Hepatocyte (in vitro differentiated cells): ENCODE measurements around the gene USP54. TPM values are rescaled to one million over a fixed set of nuclear protein-coding genes. Genes with fewer than 3 reads are reported as not detected.

Experiments used
- DNase-seq: peaks from one replicate; pipeline ENCODE4 v3.0.0-alpha.2; 2016; ENCODE audit warnings: low spot score
- H2AFZ ChIP-seq: fragments of 200-600 bp; sonication (generic); 2 replicates; pipeline ENCODE4 v1.6.0; 2016; ENCODE audit warnings: antibody characterized with exemption, mild to moderate bottlenecking
- H3K27ac ChIP-seq: fragments of 200-600 bp; sonication (generic); 2 replicates; pipeline ENCODE4 v1.5.1; 2016; ENCODE audit warnings: mild to moderate bottlenecking
- H3K27me3 ChIP-seq: fragments of 200-600 bp; sonication (generic); 2 replicates; pipeline ENCODE4 v1.6.1; 2016
- H3K36me3 ChIP-seq: fragments of 200-600 bp; sonication (generic); replicated peaks from 2 replicates; pipeline ENCODE4 v1.5.1; 2016; ENCODE audit warnings: low read depth; ENCODE audit not compliant: insufficient read depth
- H3K4me1 ChIP-seq: fragments of 200-600 bp; sonication (generic); 2 replicates; pipeline ENCODE4 v1.5.1; 2016; ENCODE audit warnings: mild to moderate bottlenecking, moderate library complexity; ENCODE audit not compliant: insufficient read depth
- H3K4me2 ChIP-seq: fragments of 200-600 bp; sonication (generic); 2 replicates; pipeline ENCODE4 v1.6.0; 2016
- H3K4me3 ChIP-seq: fragments of 200-600 bp; sonication (generic); 2 replicates; pipeline ENCODE4 v1.5.1; 2016; ENCODE audit warnings: mild to moderate bottlenecking
- H3K79me2 ChIP-seq: fragments of 200-600 bp; sonication (generic); 2 replicates; pipeline ENCODE4 v1.6.0; 2017; ENCODE audit warnings: mild to moderate bottlenecking
- H3K9me2 ChIP-seq: fragments of 200-600 bp; sonication (generic); replicated peaks from 2 replicates; pipeline ENCODE4 v1.6.0; 2017; ENCODE audit warnings: mild to moderate bottlenecking; ENCODE audit not compliant: insufficient read depth
- H3K9me3 ChIP-seq: fragments of 200-600 bp; sonication (generic); 2 replicates; pipeline ENCODE4 v1.5.1; 2016; ENCODE audit warnings: low read depth, mild to moderate bottlenecking
- H4K20me1 ChIP-seq: fragments of 200-600 bp; sonication (generic); 2 replicates; pipeline ENCODE4 v1.6.0; 2016; ENCODE audit warnings: mild to moderate bottlenecking; ENCODE audit not compliant: insufficient read depth, poor library complexity, severe bottlenecking
- CTCF ChIP-seq: fragments of 200-600 bp; sonication (generic); IDR thresholded peaks from 2 replicates; pipeline ENCODE4 v1.5.1; 2016; ENCODE audit warnings: antibody characterized with exemption, mild to moderate bottlenecking; ENCODE audit not compliant: poor library complexity
- EZH2 ChIP-seq: fragments of 200-600 bp; sonication (generic); IDR thresholded peaks from 2 replicates; pipeline ENCODE4 v1.6.1; 2016; ENCODE audit warnings: antibody characterized with exemption, mild to moderate bottlenecking, borderline replicate concordance
- EZH2phosphoT487 ChIP-seq: fragments of 200-600 bp; sonication (generic); IDR thresholded peaks from one replicate; pipeline ENCODE4 v1.6.1; 2018; ENCODE audit warnings: antibody characterized with exemption, mild to moderate bottlenecking, low read depth, moderate library complexity; ENCODE audit not compliant: unreplicated experiment, severe bottlenecking
- WGBS: methylation state at CpG from one replicate; pipeline ENCODE4 v1.1.6; 2016; ENCODE audit warnings: low lambda C conversion rate; ENCODE audit errors: missing lambda C conversion rate; 5-methylcytosine and 5-hydroxymethylcytosine counted together
- polyA plus RNA-seq: library from polyadenylated mRNA; unstranded; fragments of >200 nt; fragmentation: Nextera tagmentation; extraction: Ambion mirVana; gene quantifications from 2 replicates; pipeline ENCODE4 v1.2.1, GENCODE V29; 2016
- total RNA-seq: library from RNA; depleted of rRNA; stranded (reverse); fragments of >200 nt; gene quantifications from 2 replicates; pipeline ENCODE4 v1.2.3, GENCODE V29; 2014

USP54 gene
- total and polyA plus RNA-seq, 2 experiments from 2014 or later = 13.2 to 61.6 TPM

- H3K79me2 ChIP-seq = peaks cover 90% of the 10 kb centered on the region
- no peaks in the 10 kb centered on the region for H3K36me3 ChIP-seq
- no peak overlapping the region for H3K4me2 ChIP-seq
- H3K27me3 ChIP-seq = no peaks in the 10 kb centered on the region
- 92% methylated on average over 4 of the region's 4 CpGs for WGBS
- no peak for TF ChIP-seq EZH2
- TF ChIP-seq CTCF = no peak
- no peak for TF ChIP-seq EZH2phosphoT487
- no peak overlapping the region for H2AFZ ChIP-seq
- no peak for DNase-seq
- H3K9me2 ChIP-seq = no peaks in the 10 kb centered on the region
- H3K4me1 ChIP-seq = no peaks in the 10 kb centered on the region
- H3K27ac ChIP-seq = no peak overlapping the region
- H3K4me3 ChIP-seq = no peak overlapping the region
- peaks cover 5% of the 10 kb centered on the region for H4K20me1 ChIP-seq
- no peaks in the 10 kb centered on the region for H3K9me3 ChIP-seq
Measured at GRCh38 chr10:73486601-73487000, 104.5 kb downstream of the USP54 start.

DNA sequence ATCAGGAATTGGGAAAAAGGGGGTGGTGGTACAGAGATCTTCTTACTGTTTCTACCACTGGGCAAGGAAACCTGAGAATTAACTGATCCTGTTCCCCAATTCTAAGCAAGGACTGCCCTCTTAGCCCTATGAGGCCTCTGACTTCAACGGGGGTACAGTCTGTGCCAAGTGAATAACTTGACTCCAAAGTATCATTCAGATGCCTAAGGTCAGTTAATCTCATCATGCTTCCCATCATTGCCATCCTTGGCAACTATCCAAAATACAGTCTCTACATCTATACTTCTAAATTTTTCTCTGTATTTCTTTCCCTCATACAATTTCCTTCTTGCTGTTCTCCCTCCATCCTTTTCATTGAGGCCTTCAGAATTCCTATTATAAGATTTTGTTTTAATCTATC is 105.8 kb downstream of the USP54 start:
- no peaks in the 10 kb centered on the region for H3K9me2 ChIP-seq
- peaks cover 90% of the 10 kb centered on the region for H3K79me2 ChIP-seq
- no peak overlapping the region for H3K4me2 ChIP-seq
- H3K27ac ChIP-seq = no peak overlapping the region
- TF ChIP-seq CTCF (no peak), EZH2 (no peak), EZH2phosphoT487 (no peak)
- WGBS = 86% methylated on average over 1 of the region's 1 CpG
- H2AFZ ChIP-seq = no peak overlapping the region
- no peak for DNase-seq
- H3K27me3 ChIP-seq = no peaks in the 10 kb centered on the region
- no peaks in the 10 kb centered on the region for H3K4me1 ChIP-seq
- H3K4me3 ChIP-seq = no peak overlapping the region
- H3K9me3 ChIP-seq = no peaks in the 10 kb centered on the region
- H4K20me1 ChIP-seq = peaks cover 5% of the 10 kb centered on the region
- no peaks in the 10 kb centered on the region for H3K36me3 ChIP-seq

- Histone ChIP-seq H3K27ac (no peak overlapping the region), H3K36me3 (no peaks in the 10 kb centered on the region), H3K9me3 (no peaks in the 10 kb centered on the region), H3K27me3 (no peaks in the 10 kb centered on the region), H3K4me3 (no peak overlapping the region), H3K4me1 (no peaks in the 10 kb centered on the region), H2AFZ (no peak overlapping the region), H3K4me2 (no peak overlapping the region), H4K20me1 (no peaks in the 10 kb centered on the region), H3K9me2 (no peaks in the 10 kb centered on the region), H3K79me2 (peaks cover 42% of the 10 kb centered on the region)
- TF ChIP-seq CTCF (no peak), EZH2phosphoT487 (no peak), EZH2 (no peak)
- DNase-seq = no peak
- WGBS = 89% methylated on average over 7 of the region's 7 CpGs
Measured at GRCh38 chr10:73480158-73480557, 111.0 kb downstream of the USP54 start.

GRCh38 chr10:73478636-73479035 is 112.5 kb downstream of the USP54 start:
- no peaks in the 10 kb centered on the region for H3K9me3 ChIP-seq
- H3K27ac ChIP-seq = no peak overlapping the region
- no peak for TF ChIP-seq CTCF
- no peak for TF ChIP-seq EZH2phosphoT487
- TF ChIP-seq EZH2 = no peak
- H3K4me2 ChIP-seq = no peak overlapping the region
- WGBS = 93% methylated on average over 3 of the region's 3 CpGs
- H3K27me3 ChIP-seq = no peaks in the 10 kb centered on the region
- H3K36me3 ChIP-seq = no peaks in the 10 kb centered on the region
- peaks cover 27% of the 10 kb centered on the region for H3K79me2 ChIP-seq
- DNase-seq = no peak
- no peaks in the 10 kb centered on the region for H3K4me1 ChIP-seq
- no peaks in the 10 kb centered on the region for H4K20me1 ChIP-seq
- H3K9me2 ChIP-seq = no peaks in the 10 kb centered on the region
- no peak overlapping the region for H2AFZ ChIP-seq
- no peak overlapping the region for H3K4me3 ChIP-seq
